NCI-H69 (cell line): ENCODE data around the gene EIF2AK3.
"Not testable (repeated sequence)": the region's sequence is repeated elsewhere in the genome, so short reads cannot be mapped to it uniquely, and the experiment has no call there.

Experiments
- DNase-seq: peaks from one replicate; lab custom pipeline; 2025; lab: John Stamatoyannopoulos, UW

Gene EIF2AK3

DNA sequence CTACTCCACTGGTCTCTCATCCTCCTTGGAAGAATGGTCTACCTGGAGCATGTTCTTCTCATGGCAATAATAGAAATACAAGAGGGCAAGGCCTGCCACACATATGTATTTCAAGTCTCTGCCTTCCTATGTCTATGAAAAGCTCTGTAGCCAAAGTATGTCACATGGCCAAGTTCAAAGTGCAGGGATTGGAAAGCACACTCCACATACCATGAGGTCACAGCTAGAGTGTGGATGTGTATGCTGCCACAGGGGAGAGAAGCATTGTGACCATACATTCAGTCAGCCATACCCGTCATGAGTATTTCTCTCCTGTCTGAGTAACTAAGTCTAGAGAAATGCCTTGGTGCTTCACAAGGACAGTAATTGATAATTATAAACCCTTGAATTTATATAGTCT is 8.8 kb upstream of the EIF2AK3 start:
- no peak for DNase-seq

- no peak for DNase-seq
Observed at GRCh38 chr2:88632569-88632968, 5.3 kb upstream of the EIF2AK3 start.

- DNase-seq: no peak
Observed at GRCh38 chr2:88628571-88628939, 1.3 kb upstream of the EIF2AK3 start.

- DNase-seq: peak; percentile 68
Observed at GRCh38 chr2:88627856-88628570, 749 bp upstream of the EIF2AK3 start.

DNA sequence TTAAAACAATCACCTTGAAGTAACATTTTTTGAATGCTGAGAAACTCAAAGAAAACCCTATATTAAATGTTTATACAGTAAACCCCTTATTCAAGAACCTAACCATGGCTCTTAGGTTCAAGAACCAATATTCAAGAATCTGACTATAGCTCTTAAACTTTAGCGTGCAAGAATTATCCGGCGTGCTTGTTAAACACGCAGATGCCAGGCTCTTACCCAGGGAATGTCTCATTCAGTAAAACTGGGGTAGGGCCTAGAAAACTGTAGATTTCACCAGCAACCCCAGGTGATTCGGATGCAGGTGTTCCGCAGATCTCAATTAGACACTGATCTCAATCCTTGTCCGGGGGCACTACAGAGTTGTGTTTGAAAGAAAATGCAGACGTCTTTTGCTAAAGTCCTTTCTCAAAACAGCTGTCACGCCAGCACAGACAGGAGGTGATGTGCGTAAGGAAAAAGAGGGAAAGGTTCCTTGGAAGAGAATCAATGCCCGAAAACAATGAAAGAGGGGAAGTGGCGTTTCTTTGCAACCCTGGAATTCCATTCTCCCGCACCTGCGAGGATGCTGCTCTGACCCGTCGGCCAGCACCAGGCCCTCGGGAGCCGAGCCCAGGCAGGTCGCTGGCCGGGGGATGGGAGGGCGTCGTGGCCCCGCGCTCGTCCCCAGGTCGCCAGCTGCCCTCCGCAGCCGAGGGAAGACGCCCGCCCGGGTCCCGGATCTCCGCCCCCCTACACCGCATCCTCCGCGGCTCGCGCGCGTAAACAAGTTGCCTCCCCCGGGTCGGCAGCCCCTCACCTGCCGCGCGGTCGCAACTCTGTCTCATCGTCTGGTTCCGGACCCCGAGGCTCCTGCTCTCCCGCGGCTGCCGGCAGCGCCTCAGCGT is 851 bp downstream of the EIF2AK3 start:
- DNase-seq: peak; percentile 25

DNA sequence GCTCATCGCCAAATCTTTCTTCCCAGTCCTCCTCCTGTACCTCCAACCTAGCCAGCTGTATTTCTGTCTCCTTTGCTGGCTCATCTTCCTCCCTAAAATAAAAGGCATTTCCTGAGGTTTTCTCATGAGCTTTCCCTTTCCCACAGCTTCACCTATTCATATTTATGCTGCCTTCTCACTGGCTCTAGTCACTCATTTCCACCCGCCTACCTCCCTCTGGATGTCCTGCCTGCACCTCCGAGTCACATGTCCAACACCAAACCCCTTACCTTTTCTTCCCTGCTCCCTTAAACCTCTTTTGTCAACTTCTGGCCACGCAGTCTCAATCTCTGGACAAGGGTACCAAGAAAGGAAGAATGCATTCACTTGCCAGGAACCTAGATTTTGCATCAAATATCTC is 2.8 kb downstream of the EIF2AK3 start:
- DNase-seq: no peak

- not testable (repeated sequence) for DNase-seq
Observed at GRCh38 chr2:88623831-88624465, 3.3 kb downstream of the EIF2AK3 start.

DNA sequence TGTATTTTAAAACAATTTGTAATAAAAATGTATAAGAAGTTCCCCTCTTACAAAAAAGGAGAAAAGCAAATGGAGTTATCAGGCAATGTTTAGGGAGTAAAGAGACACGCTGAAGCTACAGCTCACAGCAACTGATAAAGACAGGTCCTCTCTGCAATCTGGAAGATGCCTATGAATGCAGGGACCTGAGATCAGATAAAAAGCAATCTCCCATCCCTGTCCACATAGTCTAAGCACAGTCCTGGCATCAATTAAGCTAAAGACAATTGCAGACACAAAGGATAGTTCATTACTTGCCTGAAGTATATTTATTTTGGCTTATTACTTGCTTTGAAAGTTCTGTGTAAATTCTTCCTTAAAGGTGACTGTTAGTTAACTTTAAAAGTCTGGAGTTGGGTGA is 5.0 kb downstream of the EIF2AK3 start:
- no peak for DNase-seq

DNA sequence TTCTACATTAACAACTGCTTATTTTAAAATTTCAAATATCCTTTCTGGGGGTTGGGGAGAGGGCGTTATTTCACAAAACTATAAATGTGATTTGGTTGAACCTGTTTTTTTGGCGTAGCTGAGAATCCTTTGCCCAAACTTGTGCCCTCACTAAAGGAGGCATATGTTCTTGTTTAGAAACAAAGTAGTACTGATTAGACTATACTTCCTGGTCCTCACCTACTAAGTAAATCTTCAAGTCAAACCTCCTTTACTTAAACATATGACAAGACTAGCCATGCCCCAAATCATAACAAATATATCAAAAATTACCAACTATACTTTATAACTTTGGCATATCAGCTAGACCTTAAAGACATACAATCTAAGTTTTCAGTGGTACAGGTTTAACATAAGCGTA is 5.8 kb downstream of the EIF2AK3 start:
- no peak for DNase-seq

- DNase-seq: no peak
Observed at GRCh38 chr2:88620015-88620414, 7.2 kb downstream of the EIF2AK3 start.

DNA sequence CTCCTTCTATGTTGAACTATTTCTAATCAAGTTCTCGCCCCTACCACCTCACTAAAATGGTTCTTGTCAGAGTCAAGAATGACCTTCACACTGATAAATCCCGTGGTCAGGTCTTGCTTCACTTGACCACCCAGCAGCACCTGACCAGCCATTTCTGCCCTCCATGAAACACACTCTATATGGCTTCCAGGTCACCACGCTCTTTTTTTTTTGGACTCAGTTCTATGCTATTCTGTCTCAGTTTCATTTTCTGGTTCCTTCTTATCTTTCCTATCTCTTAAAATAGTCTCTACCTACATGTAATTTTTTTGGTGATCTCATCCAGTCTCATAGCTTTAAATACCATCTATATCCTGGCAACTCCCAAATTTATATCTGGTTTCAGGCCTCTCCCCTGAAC is 11.4 kb downstream of the EIF2AK3 start:
- DNase-seq: no peak

- no peak for DNase-seq
Observed at GRCh38 chr2:88614497-88615157, 12.6 kb downstream of the EIF2AK3 start.

- DNase-seq: no peak
Observed at GRCh38 chr2:88613921-88614320, 13.3 kb downstream of the EIF2AK3 start.

GRCh38 chr2:88608184-88608583 is 19.1 kb downstream of the EIF2AK3 start:
- no peak for DNase-seq

- no peak for DNase-seq
Observed at GRCh38 chr2:88607416-88607815, 19.8 kb downstream of the EIF2AK3 start.

GRCh38 chr2:88606371-88607030 is 20.8 kb downstream of the EIF2AK3 start:
- no peak for DNase-seq

- DNase-seq: no peak
Observed at GRCh38 chr2:88603146-88603545, 24.1 kb downstream of the EIF2AK3 start.

GRCh38 chr2:88602022-88602421 is 25.2 kb downstream of the EIF2AK3 start:
- DNase-seq: no peak

DNA sequence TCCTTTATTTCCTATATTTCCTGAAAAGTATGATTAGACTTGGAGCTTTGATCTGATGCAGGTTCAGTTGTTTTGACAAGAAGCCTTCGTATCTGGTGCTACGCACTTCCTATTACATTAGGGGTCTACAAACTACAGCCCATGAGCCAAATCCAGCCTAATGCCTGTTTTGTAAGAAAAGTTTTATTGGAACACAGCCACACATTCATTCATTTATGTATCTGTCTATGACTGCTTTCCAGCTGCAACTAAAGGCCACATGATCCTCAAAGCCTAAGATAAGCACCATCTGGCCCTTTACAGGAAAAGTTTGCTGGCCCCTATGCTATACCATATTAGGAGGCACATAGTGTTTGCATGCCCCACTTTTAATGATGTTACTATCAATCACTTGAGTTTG is 26.0 kb downstream of the EIF2AK3 start:
- peak; percentile 2 for DNase-seq

GRCh38 chr2:88600038-88600465 is 27.2 kb downstream of the EIF2AK3 start:
- peak; percentile 89 for DNase-seq

- DNase-seq: peak; percentile 28
Observed at GRCh38 chr2:88599527-88599926, 27.7 kb downstream of the EIF2AK3 start.

DNA sequence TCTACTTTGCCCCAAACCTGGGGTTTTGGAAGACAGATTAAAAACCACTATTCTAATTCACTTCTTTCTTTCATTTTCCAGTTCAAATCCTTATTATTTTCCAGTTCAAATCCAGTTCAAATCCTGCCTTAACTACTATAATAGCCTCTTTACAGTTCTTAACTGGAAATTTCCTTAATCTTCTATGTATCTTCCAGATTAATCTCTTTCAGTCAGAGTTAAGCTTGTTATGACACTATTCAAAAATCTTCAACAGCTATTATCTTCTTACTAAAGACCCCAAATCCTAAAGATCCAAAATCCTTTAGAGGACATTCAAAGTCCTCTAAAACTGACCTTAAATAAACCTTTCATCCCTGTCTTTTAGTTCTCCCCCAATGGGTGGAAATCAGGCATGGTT is 30.1 kb downstream of the EIF2AK3 start:
- DNase-seq: no peak
